Glutamatergic neuron (in vitro differentiated cells): ENCODE results near the gene FBXO46. TPM values are rescaled to one million over a fixed set of nuclear protein-coding genes. Genes with fewer than 3 reads are reported as not detected.

Experiments used
- DNase-seq: peaks from one replicate; pipeline ENCODE4 v3.0.0; 2022
- H3K27ac Mint-ChIP-seq: one replicate; pipeline ENCODE4 v1.8.0; 2020; ENCODE audit warnings: mild to moderate bottlenecking, mixed read lengths, inconsistent platforms; ENCODE audit not compliant: unreplicated experiment
- H3K27me3 Mint-ChIP-seq: one replicate; pipeline ENCODE4 v1.8.0; 2020; ENCODE audit warnings: mild to moderate bottlenecking, moderate library complexity, mixed read lengths, inconsistent platforms; ENCODE audit not compliant: unreplicated experiment
- H3K36me3 Mint-ChIP-seq: one replicate; pipeline ENCODE4 v1.8.0; 2020; ENCODE audit warnings: mild to moderate bottlenecking, mixed read lengths, inconsistent platforms; ENCODE audit not compliant: unreplicated experiment
- H3K4me1 Mint-ChIP-seq: one replicate; pipeline ENCODE4 v1.8.0; 2020; ENCODE audit warnings: mild to moderate bottlenecking, low read depth, mixed read lengths, inconsistent platforms; ENCODE audit not compliant: unreplicated experiment
- H3K4me3 Mint-ChIP-seq: one replicate; pipeline ENCODE4 v1.8.0; 2020; ENCODE audit warnings: mild to moderate bottlenecking, mixed read lengths, inconsistent platforms; ENCODE audit not compliant: unreplicated experiment
- H3K9me3 Mint-ChIP-seq: one replicate; pipeline ENCODE4 v1.8.0; 2020; ENCODE audit warnings: mild to moderate bottlenecking, moderate library complexity, mixed read lengths, inconsistent platforms; ENCODE audit not compliant: unreplicated experiment
- total RNA-seq: library from RNA; stranded (reverse); fragmentation: NEBNext Ultra II Directional; extraction: Animal tissue kit (Norgen Biotek cat#: 25700); gene quantifications from one replicate; pipeline ENCODE4 v1.2.1, GENCODE V29; 2021; ENCODE audit not compliant: unreplicated experiment
- TF ChIP-seq, protein P1 (sequence below): fragments of 200-600 bp; sonication (generic); IDR thresholded peaks from one replicate; pipeline ENCODE4 v1.5.0; 2021; ENCODE audit not compliant: partially characterized antibody, unreplicated experiment

The FBXO46 gene
- total RNA-seq, 1 donor from 2014 or later: 20.4 TPM

DNA sequence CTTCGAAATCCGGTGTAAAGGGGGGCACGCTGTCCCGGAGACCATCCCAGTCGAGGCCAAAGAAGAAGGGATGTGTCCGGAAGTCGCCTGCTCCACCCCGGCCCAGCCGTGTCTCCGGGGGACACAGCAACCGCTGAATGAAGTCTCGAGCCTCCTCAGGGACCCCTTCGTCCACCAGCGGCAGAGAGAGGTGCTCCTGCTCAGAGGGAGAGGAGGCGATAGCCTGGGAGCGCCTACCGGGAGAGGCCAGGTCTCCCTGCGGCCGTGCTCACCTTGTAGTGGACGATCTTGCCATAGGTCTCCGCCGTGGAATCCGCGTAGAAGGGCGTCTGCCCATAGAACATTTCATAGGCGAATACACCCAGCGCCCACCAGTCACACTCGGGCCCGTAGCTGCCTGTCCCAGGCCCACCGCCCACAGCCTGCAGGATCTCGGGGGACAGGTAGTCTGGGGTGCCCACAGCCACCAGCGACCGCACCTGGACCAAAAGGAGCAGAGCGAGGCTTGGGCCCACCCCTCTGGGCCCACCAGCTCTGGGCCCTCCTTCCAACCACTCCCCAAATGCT is 46.8 kb upstream of the FBXO46 start:
- Mint-ChIP-seq H3K27me3 (peaks cover 12% of the 10 kb centered on the region), H3K36me3 (no peaks in the 10 kb centered on the region), H3K9me3 (peaks cover 5% of the 10 kb centered on the region), H3K4me1 (peaks cover 6% of the 10 kb centered on the region), H3K27ac (no peak overlapping the region), H3K4me3 (no peak overlapping the region)
- no peak for DNase-seq
- TF ChIP-seq, protein P1, sequence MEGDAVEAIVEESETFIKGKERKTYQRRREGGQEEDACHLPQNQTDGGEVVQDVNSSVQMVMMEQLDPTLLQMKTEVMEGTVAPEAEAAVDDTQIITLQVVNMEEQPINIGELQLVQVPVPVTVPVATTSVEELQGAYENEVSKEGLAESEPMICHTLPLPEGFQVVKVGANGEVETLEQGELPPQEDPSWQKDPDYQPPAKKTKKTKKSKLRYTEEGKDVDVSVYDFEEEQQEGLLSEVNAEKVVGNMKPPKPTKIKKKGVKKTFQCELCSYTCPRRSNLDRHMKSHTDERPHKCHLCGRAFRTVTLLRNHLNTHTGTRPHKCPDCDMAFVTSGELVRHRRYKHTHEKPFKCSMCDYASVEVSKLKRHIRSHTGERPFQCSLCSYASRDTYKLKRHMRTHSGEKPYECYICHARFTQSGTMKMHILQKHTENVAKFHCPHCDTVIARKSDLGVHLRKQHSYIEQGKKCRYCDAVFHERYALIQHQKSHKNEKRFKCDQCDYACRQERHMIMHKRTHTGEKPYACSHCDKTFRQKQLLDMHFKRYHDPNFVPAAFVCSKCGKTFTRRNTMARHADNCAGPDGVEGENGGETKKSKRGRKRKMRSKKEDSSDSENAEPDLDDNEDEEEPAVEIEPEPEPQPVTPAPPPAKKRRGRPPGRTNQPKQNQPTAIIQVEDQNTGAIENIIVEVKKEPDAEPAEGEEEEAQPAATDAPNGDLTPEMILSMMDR: no peak

GRCh38 chr19:45774765-45775164 is 44.1 kb upstream of the FBXO46 start:
- Mint-ChIP-seq H3K27me3 (peaks cover 19% of the 10 kb centered on the region), H3K9me3 (peaks cover 16% of the 10 kb centered on the region), H3K36me3 (no peaks in the 10 kb centered on the region), H3K4me3 (no peak overlapping the region), H3K4me1 (peaks cover 5% of the 10 kb centered on the region), H3K27ac (no peak overlapping the region)
- DNase-seq: no peak
- TF ChIP-seq, protein P1: no peak

- H3K4me1 Mint-ChIP-seq: peaks cover 2% of the 10 kb centered on the region
- no peak for DNase-seq
- TF ChIP-seq, protein P1: no peak
- no peaks in the 10 kb centered on the region for H3K36me3 Mint-ChIP-seq
- H3K4me3 Mint-ChIP-seq: no peak overlapping the region
- H3K27me3 Mint-ChIP-seq: peaks cover 22% of the 10 kb centered on the region
- no peak overlapping the region for H3K27ac Mint-ChIP-seq
- peaks cover 18% of the 10 kb centered on the region for H3K9me3 Mint-ChIP-seq
These were observed 42.7 kb upstream of the FBXO46 start for GRCh38 chr19:45773384-45773783.

- TF ChIP-seq, protein P1: no peak
- Mint-ChIP-seq H3K4me1 (peaks cover 2% of the 10 kb centered on the region), H3K27me3 (peaks cover 22% of the 10 kb centered on the region), H3K4me3 (no peak overlapping the region), H3K36me3 (no peaks in the 10 kb centered on the region), H3K9me3 (peaks cover 18% of the 10 kb centered on the region), H3K27ac (no peak overlapping the region)
- DNase-seq: no peak
These were observed 42.2 kb upstream of the FBXO46 start for GRCh38 chr19:45772912-45773311.

DNA sequence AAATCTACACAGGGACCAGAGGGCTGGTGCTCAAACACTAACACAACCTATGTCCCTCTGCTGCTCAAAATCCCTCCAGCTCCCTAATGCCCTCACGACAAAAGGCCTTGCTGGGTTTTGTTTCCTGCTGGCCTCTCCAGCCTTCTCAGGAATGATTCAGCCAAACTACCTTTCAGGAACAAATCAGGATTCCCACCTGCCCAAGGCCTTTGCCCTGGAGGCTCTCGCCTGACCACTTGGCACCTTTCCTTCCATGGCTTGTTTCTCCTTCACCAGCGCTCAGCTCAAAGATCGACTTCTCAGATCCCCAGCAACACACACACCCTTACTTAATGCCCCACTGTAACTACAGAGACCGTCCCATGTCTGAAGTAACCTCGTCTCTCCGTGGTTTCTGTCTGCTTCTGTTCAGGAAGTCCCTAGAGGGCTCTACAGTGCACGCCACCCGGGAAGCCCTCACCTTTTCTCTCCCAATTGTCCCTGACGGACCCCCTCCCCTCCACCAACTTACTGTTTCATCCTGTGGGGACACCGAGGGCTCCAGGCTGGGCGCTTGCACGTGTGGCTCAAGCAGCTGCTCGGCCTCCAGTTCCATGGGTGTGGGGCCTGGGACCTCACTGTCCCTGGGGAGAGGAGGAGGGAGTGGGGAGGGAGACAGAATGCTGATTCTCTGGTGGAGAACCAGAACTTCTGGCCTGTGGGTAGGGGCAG is 41.6 kb upstream of the FBXO46 start:
- peak overlapping the region; percentile 29 for H3K27ac Mint-ChIP-seq
- peaks cover 22% of the 10 kb centered on the region for H3K27me3 Mint-ChIP-seq
- no peak for DNase-seq
- peaks cover 2% of the 10 kb centered on the region for H3K4me1 Mint-ChIP-seq
- peak overlapping the region; percentile 39 for H3K4me3 Mint-ChIP-seq
- H3K36me3 Mint-ChIP-seq: no peaks in the 10 kb centered on the region
- H3K9me3 Mint-ChIP-seq: peaks cover 18% of the 10 kb centered on the region
- TF ChIP-seq, protein P1: no peak
